SK-N-SH treated with all-trans-retinoic acid at 6 μM for 48 hours (cell line): ENCODE measurements around the gene CASS4.

ENCODE experiments used
- ATAC-seq: fragments of 200-7000 bp; cut with Tn5 transposase; 3 replicates; pipeline ENCODE4 v1.9.1; 2020; ENCODE audit warnings: mild to moderate bottlenecking, moderate library complexity
- ARNTL ChIP-seq: fragments of 450-650 bp; formaldehyde crosslinking; IDR thresholded peaks from 2 replicates; pipeline ENCODE4 v1.5.0; 2020; ENCODE audit warnings: low read depth, mild to moderate bottlenecking, moderate library complexity, borderline replicate concordance
- BACH2 ChIP-seq: fragments of 250-450 bp; sonication (Bioruptor Pico); IDR thresholded peaks from 2 replicates; pipeline ENCODE4 v1.9.0; 2021; ENCODE audit warnings: mild to moderate bottlenecking, borderline replicate concordance
- CREB5 ChIP-seq: fragments of 250-450 bp; sonication (Bioruptor Pico); IDR thresholded peaks from 2 replicates; pipeline ENCODE4 v1.5.1; 2020; ENCODE audit warnings: low read depth, mild to moderate bottlenecking, moderate library complexity
- CSRNP3 ChIP-seq: fragments of 250-450 bp; sonication (Bioruptor Pico); IDR thresholded peaks from 2 replicates; pipeline ENCODE4 v1.5.1; 2021; ENCODE audit warnings: mild to moderate bottlenecking, moderate library complexity
- ESRRG ChIP-seq: fragments of 250-450 bp; sonication (Bioruptor Pico); IDR thresholded peaks from 2 replicates; pipeline ENCODE4 v1.6.1; 2021; ENCODE audit warnings: mild to moderate bottlenecking
- ISL1 ChIP-seq: fragments of 250-450 bp; sonication (Bioruptor Pico); IDR thresholded peaks from 2 replicates; pipeline ENCODE4 v2.1.2; 2022; ENCODE audit warnings: mild to moderate bottlenecking, moderate library complexity
- PATZ1 ChIP-seq: fragments of 250-450 bp; sonication (Bioruptor Pico); IDR thresholded peaks from 2 replicates; pipeline ENCODE4 v1.8.0; 2020; ENCODE audit warnings: mild to moderate bottlenecking, moderate library complexity, borderline replicate concordance
- PPARA ChIP-seq: fragments of 250-450 bp; sonication (Bioruptor Pico); IDR thresholded peaks from 2 replicates; pipeline ENCODE4 v1.5.0; 2020; ENCODE audit warnings: mild to moderate bottlenecking, borderline replicate concordance
- RARB ChIP-seq: fragments of 250-450 bp; sonication (Bioruptor Pico); IDR thresholded peaks from 2 replicates; pipeline ENCODE4 v1.8.0; 2021; ENCODE audit warnings: mild to moderate bottlenecking, moderate library complexity
- SNAI2 ChIP-seq: fragments of 250-450 bp; sonication (Bioruptor Pico); IDR thresholded peaks from 2 replicates; pipeline ENCODE4 v1.5.0; 2020; ENCODE audit warnings: mild to moderate bottlenecking, moderate library complexity
- TOX ChIP-seq: fragments of 250-450 bp; sonication (Bioruptor Pico); IDR thresholded peaks from 2 replicates; pipeline ENCODE4 v1.8.0; 2021; ENCODE audit warnings: mild to moderate bottlenecking, moderate library complexity, borderline replicate concordance
- TSHZ2 ChIP-seq: fragments of 250-450 bp; sonication (Bioruptor Pico); IDR thresholded peaks from 2 replicates; pipeline ENCODE4 v1.5.0; 2020; ENCODE audit warnings: mild to moderate bottlenecking, moderate library complexity
- ZC3H10 ChIP-seq: fragments of 250-450 bp; sonication (Bioruptor Pico); IDR thresholded peaks from 2 replicates; pipeline ENCODE4 v1.5.1; 2021; ENCODE audit warnings: mild to moderate bottlenecking, moderate library complexity
- ZFP30 ChIP-seq: fragments of 450-650 bp; formaldehyde crosslinking; IDR thresholded peaks from 2 replicates; pipeline ENCODE4 v1.5.0; 2022; ENCODE audit warnings: mild to moderate bottlenecking, moderate library complexity
- ZNF565 ChIP-seq: fragments of 450-650 bp; formaldehyde crosslinking; conservative IDR thresholded peaks from 2 replicates; pipeline ENCODE4 v1.5.0; 2020; ENCODE audit warnings: low read depth, mild to moderate bottlenecking, moderate library complexity
- ZNF8 ChIP-seq: fragments of 450-650 bp; formaldehyde crosslinking; IDR thresholded peaks from 2 replicates; pipeline ENCODE4 v1.5.0; 2020; ENCODE audit warnings: mild to moderate bottlenecking, moderate library complexity

The CASS4 gene

GRCh38 chr20:56433221-56433879 is 21.3 kb downstream of the CASS4 start:
- TF ChIP-seq ZC3H10 (no peak), PATZ1 (CRISPR knock-in tag) (no peak), TOX (CRISPR knock-in tag) (no peak)
- TF ChIP-seq, all 23 proteins: peak for 0
- ATAC-seq, result no peak

- TF ChIP-seq PPARA (CRISPR knock-in tag) (no peak), TOX (CRISPR knock-in tag) (no peak), RARB (CRISPR knock-in tag) (no peak), CREB5 (CRISPR knock-in tag) (no peak), ZC3H10 (no peak), ZNF8 (CRISPR knock-in tag) (no peak), ARNTL (CRISPR knock-in tag) (no peak), CSRNP3 (CRISPR knock-in tag) (no peak), TSHZ2 (CRISPR knock-in tag) (no peak)
- no peak for ATAC-seq
These were observed 21.8 kb downstream of the CASS4 start for GRCh38 chr20:56433880-56434255.

- no peak for ATAC-seq
- TF ChIP-seq ZNF565, result no peak
- no peak for TF ChIP-seq PPARA (CRISPR knock-in tag)
- TF ChIP-seq, all 23 proteins: peak for 0
These were observed 25.3 kb downstream of the CASS4 start for GRCh38 chr20:56437196-56437960.

- no peak for ATAC-seq
- no peak for TF ChIP-seq ZNF565
- no peak for TF ChIP-seq PATZ1 (CRISPR knock-in tag)
- no peak for TF ChIP-seq BACH2 (CRISPR knock-in tag)
- TF ChIP-seq ISL1 (CRISPR knock-in tag), result no peak
- no peak for TF ChIP-seq SNAI2 (CRISPR knock-in tag)
- no peak for TF ChIP-seq ZFP30 (CRISPR knock-in tag)
- TF ChIP-seq ZNF8 (CRISPR knock-in tag), result no peak
- no peak for TF ChIP-seq ESRRG
These were observed 26.2 kb downstream of the CASS4 start for GRCh38 chr20:56438284-56438683.
